ENCODE data around the gene FAM217A.

DNA sequence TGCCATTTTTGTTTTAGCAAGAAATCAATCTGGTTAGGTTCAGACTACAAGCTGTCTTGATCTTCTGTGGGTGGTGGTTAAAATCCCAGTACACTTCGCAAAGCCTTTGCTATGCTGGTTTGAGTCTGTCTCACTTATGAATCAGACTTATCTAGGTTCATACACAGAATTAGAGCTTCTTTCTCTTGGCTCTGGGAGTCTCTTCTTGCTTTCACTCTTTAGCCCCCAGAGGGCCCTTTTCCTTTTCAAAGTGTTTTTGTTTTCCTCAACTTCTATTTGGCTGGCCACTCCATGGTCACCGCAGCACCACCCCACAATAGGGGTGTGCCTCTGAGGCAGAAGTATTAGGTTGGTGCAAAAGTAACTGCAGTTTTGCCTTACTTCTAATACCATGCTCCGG is 35.2 kb upstream of the FAM217A start:
- TF ChIP-seq, protein P1, sequence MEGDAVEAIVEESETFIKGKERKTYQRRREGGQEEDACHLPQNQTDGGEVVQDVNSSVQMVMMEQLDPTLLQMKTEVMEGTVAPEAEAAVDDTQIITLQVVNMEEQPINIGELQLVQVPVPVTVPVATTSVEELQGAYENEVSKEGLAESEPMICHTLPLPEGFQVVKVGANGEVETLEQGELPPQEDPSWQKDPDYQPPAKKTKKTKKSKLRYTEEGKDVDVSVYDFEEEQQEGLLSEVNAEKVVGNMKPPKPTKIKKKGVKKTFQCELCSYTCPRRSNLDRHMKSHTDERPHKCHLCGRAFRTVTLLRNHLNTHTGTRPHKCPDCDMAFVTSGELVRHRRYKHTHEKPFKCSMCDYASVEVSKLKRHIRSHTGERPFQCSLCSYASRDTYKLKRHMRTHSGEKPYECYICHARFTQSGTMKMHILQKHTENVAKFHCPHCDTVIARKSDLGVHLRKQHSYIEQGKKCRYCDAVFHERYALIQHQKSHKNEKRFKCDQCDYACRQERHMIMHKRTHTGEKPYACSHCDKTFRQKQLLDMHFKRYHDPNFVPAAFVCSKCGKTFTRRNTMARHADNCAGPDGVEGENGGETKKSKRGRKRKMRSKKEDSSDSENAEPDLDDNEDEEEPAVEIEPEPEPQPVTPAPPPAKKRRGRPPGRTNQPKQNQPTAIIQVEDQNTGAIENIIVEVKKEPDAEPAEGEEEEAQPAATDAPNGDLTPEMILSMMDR (IDR thresholded peaks at IDR 0.05 in 2 of 3, conservative IDR thresholded peaks at IDR 0.05 in 1 of 3; ENCODE audit: insufficient read depth in 2 of 3, low read depth in 1 of 3, low read length in 3 of 3), result no peak
- TF ChIP-seq EZH2 (IDR thresholded peaks at IDR 0.05; ENCODE audit: borderline replicate concordance, low read depth, low read length), result no peak
- TF ChIP-seq POLR3A (IDR thresholded peaks at IDR 0.05; ENCODE audit: borderline replicate concordance, extremely low read depth, insufficient read depth, insufficient read length), result no peak
- TF ChIP-seq ZNF174 (CRISPR knock-in tag; IDR thresholded peaks at IDR 0.05), result no peak
- TF ChIP-seq ETV6 (IDR thresholded peaks at IDR 0.05; ENCODE audit: borderline replicate concordance in 1 of 2, low read depth in 2 of 2, low read length in 1 of 2), result no peak
- TF ChIP-seq ETV6 (CRISPR knock-in tag; IDR thresholded peaks at IDR 0.05; ENCODE audit: borderline replicate concordance), result no peak
- no peak for TF ChIP-seq ERF (CRISPR knock-in tag; IDR thresholded peaks at IDR 0.05)
- TF ChIP-seq ETV5 (CRISPR knock-in tag; IDR thresholded peaks at IDR 0.05; ENCODE audit: low read depth), result no peak
- TF ChIP-seq JUNB (CRISPR knock-in tag; conservative IDR thresholded peaks at IDR 0.05), result no peak
- TF ChIP-seq MEF2D (tag; conservative IDR thresholded peaks at IDR 0.05; ENCODE audit: low read depth), result no peak
